Activated T-helper 9 cell treated with anti-CD3 and anti-CD28 coated beads, Interleukin-2, amount 50 U/mL, for 16 hours (primary cell): ENCODE results near the gene RRP12.
"Not testable (repeated sequence)": the region's sequence is repeated elsewhere in the genome, so short reads cannot be mapped to it uniquely, and the experiment has no call there.

Experiments used
- DNase-seq: peaks from one replicate; pipeline ENCODE4 v3.0.0-alpha.2; 2020; ENCODE audit warnings: low read depth

RRP12 gene

DNA sequence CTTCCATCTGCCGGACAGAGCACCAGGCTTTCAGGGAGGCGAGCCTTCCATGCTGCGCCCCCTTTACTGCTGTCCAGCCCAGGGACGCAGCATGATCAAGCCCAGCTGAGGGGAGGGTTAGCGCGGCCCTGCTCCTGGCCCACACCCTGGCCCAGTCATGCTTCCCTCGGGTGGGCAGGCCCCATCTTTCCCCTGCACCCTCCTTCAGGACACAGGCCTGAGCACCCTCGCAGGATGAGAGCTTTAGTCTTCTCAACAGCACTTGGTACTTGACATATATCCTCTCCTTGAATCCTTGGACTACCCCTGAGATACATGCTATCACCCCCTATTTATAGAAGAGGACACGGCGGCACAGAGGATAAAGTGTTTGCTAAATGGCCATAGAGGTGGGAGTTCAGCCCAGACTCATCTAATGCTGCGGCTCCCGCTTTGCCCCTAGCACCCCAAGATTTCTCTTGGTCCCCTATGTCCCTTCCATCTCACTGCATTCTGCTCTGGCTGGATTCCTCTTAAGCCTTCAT is 34.0 kb downstream of the RRP12 start:
- DNase-seq: no peak

DNA sequence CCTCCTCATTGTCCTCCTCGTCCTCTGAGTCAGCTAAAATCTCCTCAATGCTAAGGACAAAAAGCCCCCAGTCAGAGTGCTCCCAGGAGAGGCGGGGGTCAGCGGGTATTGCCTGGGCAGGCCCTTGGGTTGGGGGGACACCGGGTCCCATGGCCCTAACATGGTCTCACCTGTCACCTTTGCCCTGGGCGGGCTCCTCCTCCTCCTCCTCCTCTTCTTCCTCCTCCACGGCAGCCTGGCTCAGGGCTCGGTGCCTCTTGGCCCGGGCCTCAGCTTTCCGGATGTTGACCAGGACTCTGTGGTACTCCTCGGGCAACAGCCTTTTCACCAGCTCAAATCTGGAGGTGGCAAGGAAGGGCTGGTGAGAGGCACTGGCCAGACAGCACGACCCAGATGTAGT is 34.6 kb downstream of the RRP12 start:
- DNase-seq: no peak

DNA sequence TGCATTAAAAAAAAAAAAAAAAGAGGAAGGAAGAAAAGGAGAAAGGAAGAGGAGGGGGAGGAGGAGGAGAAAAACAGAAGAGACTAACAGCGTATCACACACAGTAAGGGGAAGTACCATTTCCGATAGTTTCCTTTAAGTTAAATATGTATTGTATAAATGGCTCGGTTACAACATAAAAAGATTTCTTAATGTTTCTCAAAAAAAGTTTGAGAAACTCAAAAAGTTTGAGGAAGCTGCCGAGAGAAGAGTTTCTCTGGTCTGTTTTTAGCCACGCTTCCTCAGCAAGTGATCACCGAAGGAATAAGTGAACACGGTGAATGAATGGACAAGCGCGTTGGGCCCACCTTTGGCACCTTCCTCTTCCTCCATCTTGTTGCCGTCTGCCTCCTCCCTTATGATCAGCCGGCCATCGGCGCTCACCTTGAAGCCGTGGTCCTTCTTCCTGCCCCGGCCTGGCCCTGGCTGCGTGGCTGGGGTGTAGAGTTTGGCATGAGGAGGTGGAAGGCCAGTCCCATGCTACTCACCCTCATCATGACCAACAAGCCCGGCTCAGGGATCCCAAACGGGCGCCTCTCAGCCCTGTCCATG is 35.3 kb downstream of the RRP12 start:
- DNase-seq: no peak

DNA sequence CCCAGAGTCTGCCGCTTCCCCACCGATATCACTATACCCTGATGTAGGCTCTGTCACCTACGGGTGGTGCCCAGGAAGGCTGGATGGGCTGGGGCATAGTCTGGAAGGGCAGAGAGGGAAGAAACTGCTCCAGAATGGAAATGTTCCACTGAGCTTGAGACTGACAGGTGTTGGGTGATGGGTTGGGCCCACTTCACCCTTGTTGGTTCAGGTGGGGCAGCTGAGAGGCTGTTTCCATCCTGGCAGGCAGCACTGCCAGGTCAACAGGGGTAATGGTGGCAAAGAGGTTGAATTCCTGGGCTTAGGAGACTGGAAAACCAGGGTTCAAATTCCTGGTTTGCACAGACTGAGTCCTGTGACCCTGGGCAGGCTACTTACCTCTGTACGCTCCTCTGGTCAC is 38.1 kb downstream of the RRP12 start:
- DNase-seq: no peak

DNA sequence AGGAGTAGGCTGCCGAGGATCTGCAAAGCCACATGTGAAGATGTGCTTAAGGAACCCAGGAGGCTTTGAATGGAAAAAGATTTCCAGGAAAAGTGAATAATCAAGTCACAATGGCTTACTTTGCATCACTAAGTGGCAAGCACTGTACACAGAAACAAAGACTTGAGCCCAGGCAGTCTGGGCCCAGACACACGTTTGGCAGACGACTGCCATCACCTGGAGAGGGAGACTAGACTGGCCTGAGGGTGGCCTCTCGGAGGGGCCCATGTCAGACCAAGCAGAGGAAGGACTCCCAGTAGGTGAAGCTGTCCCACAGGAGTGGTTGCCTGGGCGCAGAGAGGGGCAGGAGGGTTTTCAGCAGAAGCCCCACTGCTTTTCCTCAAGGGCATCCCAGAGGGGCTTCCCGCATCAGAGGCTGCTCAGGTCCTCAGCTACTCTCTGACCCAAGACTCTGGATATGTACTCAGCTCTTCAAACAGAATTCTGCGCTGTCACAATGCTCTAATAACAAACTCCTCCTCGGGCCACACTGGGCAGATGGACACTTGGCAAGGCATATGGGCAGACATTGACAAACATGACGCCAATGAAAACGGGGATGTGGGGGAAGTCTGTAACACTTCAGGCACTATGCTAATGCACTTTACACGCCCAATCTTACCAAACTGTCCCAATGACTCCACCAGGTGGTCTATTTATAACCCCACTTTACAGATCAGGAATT is 38.7 kb downstream of the RRP12 start:
- no peak for DNase-seq

DNA sequence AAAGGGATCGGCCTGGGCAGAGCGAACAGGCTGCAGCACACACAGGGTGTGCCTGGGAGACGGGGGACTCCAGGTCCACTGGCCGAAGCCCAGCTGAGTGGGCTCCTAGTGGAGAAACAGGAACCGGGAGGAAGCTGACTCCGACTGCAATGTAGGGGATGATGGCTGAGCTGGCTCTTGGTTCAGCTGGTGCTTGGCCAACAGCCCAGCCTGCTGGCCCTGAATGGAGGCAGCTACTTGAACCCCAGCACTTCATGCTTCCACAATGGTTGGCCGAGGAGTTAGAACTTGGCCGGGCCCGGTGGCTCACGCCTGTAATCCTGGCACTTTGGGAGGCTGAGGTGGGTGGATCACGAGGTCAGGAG is 39.6 kb downstream of the RRP12 start:
- no peak for DNase-seq

DNA sequence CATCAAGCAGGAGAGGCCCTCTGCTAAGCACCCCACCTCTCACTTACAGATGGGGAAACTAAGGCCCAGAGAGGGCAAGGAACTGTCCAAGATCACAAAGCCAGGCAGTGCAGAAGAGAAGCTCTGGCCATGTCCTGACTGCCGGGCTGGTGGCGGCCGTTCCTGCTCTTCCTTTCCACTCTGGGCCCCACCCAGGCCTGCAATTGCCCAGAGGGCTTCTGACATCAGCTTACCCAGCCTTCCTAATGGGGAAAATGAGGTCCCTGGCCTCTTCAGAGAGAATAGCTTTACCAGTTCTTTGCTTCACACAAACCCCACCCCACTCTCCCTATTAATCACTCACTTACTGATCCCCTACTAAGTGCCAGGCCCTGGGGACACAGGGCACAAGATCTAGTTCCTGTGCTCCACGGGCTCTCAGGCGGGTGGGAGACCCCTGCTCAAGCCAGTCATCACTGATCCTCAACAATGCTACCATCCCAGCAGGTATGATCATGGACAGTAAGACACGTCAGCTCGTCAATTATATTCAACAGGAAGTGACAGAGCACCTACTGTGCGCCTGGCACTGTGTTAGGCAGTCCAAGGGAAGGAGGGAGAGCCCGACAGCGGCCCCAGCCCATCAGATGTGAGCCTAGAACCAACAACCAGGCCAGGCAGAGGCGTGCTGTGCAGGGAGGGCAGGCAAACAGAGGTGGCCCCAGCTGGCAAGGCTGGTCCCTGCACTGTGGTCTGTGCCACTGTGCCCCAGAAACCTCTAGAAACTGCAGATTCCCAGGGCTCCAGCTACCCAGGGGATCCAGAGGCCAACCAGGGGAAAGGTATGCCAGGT is 40.2 kb downstream of the RRP12 start:
- no peak for DNase-seq

DNA sequence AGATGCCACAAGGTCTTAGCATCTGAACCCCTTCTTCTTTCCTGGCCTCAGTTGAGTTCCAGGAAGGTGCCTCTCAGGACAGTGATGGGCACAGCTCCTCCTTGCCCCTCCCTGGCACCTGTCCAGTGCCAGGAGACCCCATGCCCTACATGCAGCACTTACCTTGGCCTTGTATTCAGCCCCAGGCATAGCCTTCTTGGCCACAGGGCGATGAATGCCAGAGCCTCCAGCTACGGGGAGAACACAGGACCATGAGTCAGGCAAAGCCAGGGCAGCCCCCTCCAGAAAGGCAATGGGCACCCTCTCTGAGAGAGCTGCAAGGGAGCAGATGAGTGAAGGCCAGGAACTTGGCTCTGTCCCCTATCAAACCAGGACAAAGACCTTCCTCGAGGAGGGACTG is 42.4 kb downstream of the RRP12 start:
- no peak for DNase-seq

DNA sequence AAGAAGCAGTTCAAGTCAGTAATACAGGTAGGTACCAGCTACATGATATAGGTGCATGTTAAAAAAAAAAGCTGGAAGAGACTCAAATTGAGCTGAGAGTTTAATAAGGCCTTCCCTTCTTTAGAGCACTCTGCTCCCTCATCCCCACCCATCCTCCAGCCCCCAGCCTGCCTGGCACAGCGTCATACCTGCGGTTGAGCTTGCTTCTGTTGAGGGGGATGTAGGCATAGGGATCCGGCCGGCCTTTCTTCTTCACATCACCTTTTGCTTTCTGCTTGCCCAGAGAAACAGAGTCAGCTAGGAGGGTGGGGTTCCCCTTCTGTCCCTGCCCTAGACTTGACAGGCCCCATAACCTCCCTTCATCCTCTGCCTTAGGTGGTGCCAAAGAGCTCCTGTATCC is 42.8 kb downstream of the RRP12 start:
- no peak for DNase-seq

DNA sequence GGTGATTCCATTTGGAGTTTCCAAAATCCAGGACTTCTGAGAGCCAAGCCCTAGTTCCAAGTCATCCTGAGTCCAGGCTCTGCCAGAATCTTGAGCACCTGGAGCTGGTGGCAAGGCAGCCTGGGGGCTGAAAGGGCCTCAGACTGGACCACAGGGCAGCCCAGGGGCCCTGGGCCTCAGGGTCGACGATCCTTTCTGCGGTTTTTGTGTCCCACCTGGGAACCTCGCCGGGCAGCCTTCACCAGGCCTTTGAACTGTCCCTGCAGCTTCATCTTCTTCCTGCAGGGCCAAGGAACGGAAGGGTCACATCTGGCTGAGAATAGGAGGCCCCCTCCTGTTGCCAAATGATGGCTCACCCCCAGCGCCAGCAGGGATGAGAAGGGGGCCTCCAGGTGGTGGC is 44.2 kb downstream of the RRP12 start:
- no peak for DNase-seq

DNA sequence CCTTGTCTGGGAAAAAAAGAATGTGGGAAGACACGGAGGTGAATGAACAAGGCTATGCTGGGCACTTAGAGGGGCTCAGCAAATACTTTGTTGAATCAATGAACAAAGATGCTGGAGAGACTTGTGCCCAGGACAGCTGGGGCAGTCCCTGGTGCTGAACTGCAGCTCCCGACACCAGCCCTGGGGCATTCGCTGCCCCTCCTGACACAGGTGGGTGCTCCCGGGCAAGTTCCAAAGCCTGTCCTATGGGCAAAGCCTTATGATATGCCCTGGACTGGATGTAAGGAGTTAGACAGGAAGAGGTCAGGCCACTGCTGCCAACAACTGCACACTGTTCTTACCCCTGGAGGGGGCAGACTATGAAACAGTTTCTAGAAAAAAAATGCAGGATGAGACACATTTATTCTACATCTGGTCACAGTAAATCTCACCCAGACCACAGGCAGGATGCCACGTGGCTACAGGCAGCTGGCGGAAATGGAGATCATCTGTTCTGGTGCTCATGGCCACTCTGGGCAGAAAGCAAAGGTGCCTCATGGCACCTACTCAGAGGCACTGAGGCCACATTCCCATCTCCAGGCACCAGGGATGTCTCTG is 44.7 kb downstream of the RRP12 start:
- DNase-seq: no peak

DNA sequence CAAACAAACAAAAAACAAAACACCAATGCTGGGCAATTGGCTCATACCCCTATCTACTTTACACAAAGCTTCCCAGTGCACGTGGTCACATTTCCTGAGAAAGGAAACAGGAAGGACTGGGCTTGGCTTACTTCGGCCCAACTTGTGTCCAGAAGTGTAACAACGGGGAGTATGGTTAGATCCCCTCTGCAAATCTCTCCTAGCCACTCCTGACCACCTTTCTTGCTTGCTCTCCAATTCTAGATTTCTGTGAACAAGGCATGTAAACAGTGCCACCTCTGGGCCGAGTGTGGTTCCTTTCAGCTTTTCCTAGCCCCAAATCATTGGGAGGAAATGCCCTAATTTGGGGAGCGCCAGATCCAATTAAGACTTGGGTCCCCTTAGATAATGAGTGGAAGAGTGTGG is 45.6 kb downstream of the RRP12 start:
- no peak for DNase-seq

DNA sequence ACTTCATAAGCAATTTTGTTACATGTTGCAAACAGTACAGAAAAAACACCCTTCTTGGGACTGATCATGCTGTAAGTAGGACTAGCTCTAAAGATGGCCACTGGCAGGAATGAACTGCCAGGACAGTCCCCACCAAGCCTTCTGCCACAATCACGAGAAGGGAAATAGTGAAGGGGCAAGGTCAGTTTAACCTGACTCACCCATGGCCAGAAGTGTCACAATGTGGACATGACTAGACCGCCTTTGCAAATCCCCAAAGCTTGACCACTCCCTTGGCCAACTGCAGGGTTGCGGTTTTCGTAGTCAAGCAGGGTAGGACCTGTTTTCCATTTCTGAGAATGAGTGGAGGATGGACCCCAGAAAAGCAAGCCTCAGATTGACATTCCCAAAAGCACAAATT is 47.2 kb downstream of the RRP12 start:
- no peak for DNase-seq

DNA sequence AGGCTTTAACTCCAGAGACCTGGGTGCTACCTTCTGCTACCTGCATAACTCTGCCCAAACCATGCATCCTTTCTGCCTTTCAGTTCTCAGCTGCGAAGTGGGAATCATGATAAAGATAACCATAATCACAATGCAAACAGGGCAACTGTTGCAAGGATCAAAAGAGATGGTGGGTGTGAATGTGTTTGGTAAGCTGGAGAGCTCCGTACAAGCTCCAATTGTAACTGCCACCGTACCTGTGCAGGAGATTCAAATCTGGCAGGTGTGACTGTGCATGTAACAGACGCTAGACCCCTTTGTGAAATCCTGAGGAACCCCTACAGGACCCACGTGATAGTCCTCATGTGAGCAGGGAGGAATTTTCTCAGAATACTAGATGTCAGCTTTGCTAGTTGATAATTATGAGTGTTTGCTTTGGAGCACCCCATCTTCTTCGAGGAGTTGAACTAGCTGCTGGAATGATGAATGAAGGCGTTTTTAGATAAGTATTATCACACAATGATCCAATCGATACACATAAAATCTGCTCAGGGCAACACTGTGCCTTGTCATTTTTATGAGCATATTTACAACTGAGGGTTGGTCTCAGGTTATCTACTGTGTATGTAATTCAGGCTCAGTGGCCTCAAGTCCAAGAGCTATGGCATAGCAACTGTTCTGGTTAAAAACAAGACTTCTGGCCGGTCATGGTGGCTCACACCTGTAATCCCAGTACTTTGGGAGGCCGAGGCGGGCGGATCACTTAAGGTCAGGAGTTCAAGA is 51.2 kb downstream of the RRP12 start:
- DNase-seq: no peak

DNA sequence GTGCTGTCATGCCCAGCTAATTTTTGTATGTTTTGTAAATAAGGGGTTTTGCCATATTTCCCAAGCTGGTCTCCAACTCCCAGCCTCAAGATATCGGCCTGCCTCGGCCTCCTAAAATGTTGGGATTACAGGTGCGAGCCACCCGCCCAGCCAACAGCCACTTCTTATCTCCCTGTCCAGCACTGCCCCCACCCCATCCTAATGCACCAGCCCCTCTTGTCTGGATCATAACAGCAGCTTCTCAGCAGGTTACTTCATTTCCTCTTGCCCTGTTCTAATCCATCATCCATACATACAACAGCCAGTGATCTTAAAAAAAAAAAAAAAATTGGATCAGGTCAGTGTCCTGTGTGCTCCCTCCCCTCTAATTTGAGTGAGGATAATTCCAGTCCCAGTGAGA is 53.8 kb downstream of the RRP12 start:
- DNase-seq: no peak

DNA sequence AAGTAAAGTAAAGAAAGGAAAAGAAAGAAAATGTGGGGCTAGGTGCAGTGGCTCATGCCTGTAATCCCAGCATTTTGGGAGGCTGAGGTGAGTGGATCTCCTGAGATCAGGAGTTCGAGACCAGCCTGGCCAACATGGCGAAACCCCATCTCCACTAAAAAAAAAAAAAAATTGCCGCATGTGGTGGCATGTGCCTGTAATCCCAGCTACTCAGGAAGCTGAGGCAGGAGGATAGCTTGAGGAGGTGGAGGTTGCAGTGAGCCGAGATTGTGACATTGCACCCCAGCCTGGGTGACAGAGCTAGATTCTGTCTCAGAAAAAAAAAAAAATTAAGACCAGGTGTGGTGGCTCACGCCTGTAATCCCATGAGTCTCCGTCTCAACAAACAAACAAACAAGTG is 57.5 kb downstream of the RRP12 start:
- DNase-seq: not testable (repeated sequence)

DNA sequence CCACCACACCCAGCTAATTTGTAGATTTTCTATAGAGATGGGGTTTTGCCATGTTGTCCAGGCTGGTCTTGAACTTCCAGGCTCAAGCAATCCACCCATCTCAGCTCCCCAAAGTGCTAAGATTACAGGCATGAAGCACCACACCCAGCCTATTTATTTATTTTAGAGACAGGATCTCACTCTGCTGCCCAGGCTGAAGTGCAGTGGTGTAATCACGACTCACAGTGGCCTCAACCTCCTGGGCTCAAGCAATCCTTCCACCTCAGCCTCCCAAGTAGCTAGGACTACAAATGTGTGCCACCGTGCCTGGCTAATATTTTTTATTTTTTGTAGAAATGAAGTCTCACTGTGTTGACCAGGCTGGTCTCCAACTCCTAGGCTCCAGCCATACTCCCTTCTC is 59.7 kb downstream of the RRP12 start:
- no peak for DNase-seq

DNA sequence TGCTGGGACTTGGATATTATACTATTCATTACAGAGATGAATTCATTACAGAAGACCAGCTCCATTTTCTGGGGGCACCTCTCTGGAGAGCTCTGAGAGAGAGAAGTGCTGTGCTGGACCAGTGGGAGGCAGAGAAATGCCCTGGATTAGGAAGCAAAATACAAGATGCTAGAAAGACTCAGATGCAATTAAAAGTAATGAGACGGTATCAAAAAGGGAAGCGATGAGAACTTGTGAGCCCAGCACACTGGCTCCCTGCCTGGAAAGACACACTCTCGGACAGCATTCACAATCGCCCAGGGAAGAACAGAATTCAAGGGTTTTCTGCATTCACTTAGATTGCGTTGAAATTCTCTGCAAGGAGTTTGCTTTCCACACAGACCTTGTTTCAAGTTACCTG is 63.1 kb downstream of the RRP12 start:
- no peak for DNase-seq

DNA sequence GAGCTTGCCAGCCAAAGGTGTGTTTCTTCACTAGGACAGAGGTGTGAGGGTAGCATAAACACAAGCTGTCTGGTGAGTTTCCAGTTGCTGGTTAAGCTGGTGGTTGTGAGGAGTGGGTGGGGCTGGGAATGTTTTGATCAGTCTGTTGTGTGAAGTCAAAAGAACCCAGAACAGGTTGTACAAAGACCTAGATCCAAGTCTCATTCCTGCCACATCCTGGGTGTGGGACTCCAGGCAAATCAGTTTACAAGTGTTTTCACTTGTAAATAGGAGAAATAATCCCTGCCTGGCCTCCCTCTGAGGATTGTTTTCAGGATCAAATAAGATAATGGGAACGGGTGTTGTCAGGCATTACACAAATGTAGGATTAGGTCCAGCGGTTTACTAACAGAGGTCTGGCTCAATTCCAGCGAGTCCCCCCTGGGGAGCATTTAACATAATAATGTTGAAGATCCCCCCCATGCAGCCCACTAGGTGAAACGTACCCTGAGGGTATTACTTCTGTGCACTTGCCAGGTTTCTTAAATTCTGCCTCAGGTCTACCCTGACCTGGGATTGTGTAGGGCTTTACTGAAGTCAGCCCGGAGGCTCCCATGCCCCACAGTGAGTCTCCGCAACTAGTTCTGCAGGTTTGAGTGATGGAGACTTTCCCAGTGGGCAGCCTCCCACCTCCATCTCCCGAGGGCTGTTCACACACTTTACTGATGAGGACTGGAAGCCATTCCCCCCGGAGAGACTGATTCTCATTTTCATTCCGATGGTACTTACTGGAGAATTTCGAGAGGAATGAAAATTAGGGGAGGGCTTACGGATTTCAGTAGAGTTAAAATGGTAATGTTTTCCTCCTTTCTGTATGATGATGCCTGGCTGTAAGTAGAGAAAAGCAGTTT is 64.0 kb downstream of the RRP12 start:
- DNase-seq: no peak

DNA sequence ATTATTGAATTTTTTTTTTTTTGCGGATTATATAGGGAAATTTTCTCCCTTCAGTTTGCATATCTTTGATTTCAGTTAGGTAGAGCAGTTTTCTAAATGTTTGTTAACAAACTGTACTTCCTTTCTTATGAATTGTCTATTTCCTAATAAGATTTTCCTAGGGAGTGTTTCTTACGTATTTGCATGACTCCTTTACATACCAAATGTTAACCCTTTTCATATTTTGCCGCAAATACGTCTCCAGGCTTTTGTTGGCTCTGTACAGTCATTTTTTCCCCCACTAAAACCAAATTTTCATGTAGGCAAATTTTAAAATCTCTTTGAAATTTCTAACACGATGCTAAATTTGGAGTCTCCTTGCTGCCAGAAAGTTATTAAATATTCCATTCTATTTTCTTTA is 64.7 kb downstream of the RRP12 start:
- no peak for DNase-seq

DNA sequence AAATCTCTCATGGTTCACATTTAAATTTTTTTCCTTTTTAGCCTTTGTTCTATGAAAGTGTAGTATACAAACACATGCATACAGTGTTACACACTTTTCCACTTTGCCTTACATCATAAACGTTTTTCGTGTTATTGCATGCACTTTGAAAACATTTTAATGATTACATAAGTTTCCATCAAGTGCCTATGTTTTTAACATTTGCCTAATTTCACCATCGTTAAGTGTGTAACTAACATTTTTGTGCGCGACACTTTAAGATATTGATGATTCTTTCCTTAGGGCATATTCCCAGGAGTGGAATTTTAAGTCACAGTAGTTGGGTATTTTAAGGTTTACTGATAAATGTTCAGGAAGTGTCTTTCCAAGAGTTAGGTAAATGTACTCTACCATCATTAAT is 65.1 kb downstream of the RRP12 start:
- DNase-seq: no peak
